GM12875 (cell line): ENCODE results near the gene CTNNA3.

Source experiments
- H3K4me3 ChIP-seq: one replicate; pipeline ENCODE4 v1.5.1; 2011; ENCODE audit warnings: low read depth, low read length, control low read depth
- TF ChIP-seq, protein P1 (sequence below): IDR thresholded peaks from 2 replicates; pipeline ENCODE4 v1.5.1; 2011; ENCODE audit warnings: low read depth, mild to moderate bottlenecking, control low read depth, inconsistent platforms, low read length, moderate library complexity, borderline replicate concordance; ENCODE audit not compliant: insufficient read depth

Gene CTNNA3

DNA sequence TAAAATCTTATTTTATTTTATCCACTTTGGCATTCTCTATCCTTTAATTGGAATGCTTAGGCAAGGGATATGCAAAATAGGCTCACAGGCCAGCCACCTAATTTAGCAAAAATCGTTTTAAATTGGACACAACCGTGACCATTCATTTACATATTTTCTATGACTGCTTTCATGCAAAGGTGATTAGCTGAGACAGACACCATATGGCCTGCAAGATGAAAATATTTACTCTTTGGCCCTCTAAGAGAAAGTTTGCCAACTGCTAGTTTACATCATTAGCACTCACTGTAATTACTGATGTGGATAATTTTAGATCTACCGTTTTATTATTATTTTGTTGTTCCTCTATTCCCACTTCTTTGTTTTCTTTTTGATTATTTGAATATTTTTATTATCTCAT is 1145.6 kb downstream of the CTNNA3 start:
- no peak overlapping the region for H3K4me3 ChIP-seq
- TF ChIP-seq, protein P1, sequence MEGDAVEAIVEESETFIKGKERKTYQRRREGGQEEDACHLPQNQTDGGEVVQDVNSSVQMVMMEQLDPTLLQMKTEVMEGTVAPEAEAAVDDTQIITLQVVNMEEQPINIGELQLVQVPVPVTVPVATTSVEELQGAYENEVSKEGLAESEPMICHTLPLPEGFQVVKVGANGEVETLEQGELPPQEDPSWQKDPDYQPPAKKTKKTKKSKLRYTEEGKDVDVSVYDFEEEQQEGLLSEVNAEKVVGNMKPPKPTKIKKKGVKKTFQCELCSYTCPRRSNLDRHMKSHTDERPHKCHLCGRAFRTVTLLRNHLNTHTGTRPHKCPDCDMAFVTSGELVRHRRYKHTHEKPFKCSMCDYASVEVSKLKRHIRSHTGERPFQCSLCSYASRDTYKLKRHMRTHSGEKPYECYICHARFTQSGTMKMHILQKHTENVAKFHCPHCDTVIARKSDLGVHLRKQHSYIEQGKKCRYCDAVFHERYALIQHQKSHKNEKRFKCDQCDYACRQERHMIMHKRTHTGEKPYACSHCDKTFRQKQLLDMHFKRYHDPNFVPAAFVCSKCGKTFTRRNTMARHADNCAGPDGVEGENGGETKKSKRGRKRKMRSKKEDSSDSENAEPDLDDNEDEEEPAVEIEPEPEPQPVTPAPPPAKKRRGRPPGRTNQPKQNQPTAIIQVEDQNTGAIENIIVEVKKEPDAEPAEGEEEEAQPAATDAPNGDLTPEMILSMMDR = no peak

DNA sequence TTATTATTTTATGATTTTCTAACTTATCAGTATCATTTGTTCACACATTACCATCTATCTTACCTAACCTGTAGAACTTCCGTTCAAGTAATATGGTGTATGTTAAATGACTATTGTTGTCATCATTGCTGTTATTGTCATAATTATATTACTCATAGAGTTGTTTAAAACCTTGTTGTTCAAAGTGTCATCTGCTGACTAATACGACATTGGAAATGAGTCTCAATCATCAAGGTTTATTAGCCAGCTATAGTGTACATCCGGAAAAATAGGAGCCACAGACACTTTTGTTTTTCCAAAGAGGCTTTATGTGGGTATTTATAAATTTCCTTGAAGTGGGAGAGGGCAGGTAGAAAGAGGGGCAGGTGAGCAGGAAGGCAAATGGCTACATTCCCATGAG is 1157.1 kb downstream of the CTNNA3 start:
- TF ChIP-seq, protein P1 = no peak
- no peak overlapping the region for H3K4me3 ChIP-seq

- H3K4me3 ChIP-seq = no peak overlapping the region
- TF ChIP-seq, protein P1 = no peak
Observed at GRCh38 chr10:66538371-66538770, 1157.6 kb downstream of the CTNNA3 start.

GRCh38 chr10:66537186-66537585 is 1158.8 kb downstream of the CTNNA3 start:
- no peak overlapping the region for H3K4me3 ChIP-seq
- TF ChIP-seq, protein P1 = no peak

GRCh38 chr10:66535439-66535838 is 1160.6 kb downstream of the CTNNA3 start:
- TF ChIP-seq, protein P1 = no peak
- H3K4me3 ChIP-seq = no peak overlapping the region

DNA sequence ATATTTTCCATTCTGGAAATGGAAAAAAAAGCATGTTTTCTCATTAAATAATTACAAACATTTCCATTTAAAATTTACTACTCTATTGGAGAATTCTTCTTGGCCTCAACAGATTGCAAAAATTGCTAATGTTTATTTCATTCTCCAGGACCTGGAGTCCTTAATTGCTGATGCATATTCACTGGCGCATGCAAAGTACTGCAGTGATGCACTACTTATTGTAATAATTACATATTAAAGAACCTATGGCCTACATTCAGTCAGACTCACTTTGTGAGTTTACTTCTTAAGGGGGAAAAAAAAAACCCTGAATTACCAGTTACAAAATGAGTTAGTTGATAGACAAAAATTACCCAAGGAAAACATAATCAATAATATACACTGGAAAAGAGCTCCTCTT is 1161.1 kb downstream of the CTNNA3 start:
- H3K4me3 ChIP-seq = no peak overlapping the region
- TF ChIP-seq, protein P1 = no peak

DNA sequence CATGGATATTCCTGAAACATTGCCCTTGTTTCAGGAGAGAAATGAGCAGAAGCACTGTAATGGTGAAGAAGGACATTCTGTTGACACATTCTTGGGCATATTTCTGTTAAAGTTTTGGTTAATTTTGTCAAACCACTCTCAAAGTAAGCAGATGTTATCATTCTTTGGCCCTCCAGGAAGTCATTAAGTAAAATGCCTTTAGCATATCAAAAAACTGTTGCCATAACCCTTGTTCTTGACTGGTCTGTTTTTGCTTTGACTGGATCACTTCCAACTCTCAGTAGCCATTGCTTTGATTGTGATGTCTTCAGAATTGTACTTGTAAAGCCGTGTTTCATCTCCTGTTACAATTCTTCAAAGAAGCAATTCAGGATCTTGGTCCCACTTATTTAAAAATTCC is 1174.5 kb downstream of the CTNNA3 start:
- H3K4me3 ChIP-seq = no peak overlapping the region
- TF ChIP-seq, protein P1 = no peak
